ENCODE measurements around the gene ZBED5.

Gene ZBED5

GRCh38 chr11:10878408-10879214 is 20.8 kb upstream of the ZBED5 start:
- peak; percentile 35 for DNase-seq (ENCODE audit: low spot score)

DNA sequence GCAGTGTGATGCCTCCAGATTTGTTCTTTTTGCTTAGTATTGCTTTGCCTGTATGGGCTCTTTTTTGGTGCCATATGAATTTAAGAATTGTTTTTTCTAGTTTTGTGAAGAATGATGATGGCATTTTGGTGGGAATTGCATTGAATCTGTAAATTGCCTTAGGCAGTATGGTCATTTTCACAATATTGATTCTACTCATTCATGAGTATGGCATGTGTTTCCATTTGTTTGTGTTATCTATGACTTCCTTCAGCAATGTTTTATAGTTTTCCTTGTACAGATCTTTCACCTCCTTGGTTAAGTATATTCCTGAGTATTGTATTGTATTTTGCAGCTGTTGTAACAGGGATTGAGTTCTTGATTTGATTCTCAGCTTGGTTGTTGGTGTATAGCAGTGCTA is 18.3 kb upstream of the ZBED5 start:
- DNase-seq (ENCODE audit: low spot score), result no peak

GRCh38 chr11:10875430-10876021 is 17.7 kb upstream of the ZBED5 start:
- DNase-seq (ENCODE audit: low spot score), result no peak

- DNase-seq (ENCODE audit: low spot score), result no peak
These were observed 14.2 kb upstream of the ZBED5 start for GRCh38 chr11:10872097-10872496.

- DNase-seq (ENCODE audit: low spot score), result no peak
These were observed 10.5 kb upstream of the ZBED5 start for GRCh38 chr11:10868352-10868751.

DNA sequence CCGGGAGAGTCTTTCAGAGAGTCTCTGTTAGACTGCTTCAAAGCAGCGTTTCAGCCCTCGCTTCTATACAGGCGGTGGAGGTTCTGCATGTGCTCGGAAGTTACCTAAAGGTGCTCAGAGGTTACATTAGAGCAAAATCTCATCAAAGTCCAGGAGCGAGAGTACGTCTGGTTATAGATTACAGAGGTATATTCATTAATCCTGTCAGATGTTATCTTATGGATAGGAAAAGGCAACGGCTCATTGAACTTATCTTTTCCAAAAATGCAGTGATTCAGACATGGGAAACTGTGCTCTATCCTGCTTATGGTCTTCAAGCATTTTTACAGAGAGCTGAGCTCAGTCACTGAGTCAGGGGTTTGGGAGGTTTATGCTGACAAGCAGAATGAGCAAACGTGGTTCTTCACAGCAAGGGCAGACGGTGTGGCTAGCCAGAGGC is 9.1 kb upstream of the ZBED5 start:
- DNase-seq (ENCODE audit: low spot score), result no peak

DNA sequence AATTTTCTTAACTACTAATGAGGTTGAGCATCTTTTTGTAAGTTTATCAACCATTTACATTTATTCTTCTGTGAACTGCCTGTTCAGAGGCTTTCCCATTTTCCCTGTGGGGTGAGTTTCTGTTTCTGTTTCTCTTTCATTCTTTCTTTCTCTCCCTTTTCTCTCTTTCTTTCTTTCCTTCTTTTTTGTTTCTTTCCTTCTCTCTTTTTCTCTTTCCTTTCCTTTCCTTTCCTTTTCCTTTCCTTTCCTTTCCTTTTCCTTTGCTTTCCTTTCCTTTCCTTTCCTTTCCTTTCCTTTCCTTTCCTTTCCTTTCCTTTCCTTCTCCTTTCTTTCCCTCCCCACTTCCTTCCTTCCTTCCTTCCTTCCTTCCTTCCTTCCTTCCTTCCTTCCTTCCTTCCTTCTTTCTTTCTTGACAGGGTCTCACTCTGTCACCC is 8.0 kb upstream of the ZBED5 start:
- DNase-seq (ENCODE audit: low spot score), result no peak

DNA sequence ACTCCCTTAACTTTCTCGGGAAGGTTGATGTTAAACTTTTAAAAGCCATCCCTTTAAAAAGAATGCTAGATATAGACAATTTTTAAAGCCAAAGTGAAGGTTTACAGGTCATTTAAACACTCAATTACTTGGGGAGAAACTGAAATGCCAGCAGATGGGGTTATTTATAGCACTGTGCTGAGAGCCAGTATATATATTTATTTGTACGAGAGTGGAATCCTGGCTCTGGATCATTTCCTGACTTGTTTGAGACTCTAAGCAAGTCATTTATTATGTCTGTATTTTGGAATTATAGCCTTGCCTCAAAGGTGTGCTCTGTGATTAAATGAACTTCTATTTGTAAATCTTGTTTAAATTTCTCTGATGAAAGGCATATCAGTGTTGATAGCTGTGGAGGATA is 6.8 kb upstream of the ZBED5 start:
- DNase-seq (ENCODE audit: low spot score), result no peak

DNA sequence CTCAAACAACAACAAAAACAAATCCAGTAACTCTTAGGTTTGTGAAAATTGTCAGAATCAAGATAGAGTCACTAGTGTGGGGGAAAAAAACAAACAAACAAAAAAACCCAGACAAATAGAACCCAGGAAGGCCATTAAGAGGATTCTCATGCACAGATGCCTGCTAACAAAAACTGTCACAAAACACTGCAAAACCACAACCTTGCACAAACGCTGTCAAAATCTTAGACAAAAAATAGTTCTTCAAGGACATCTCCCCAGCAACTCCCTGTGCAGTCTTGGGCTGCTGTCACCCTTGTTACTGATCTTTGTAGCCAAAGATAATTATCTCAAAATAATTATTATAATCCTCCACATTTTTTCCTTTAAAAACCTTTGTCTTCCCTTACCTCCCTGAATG is 4.6 kb upstream of the ZBED5 start:
- no peak for DNase-seq (ENCODE audit: low spot score)

DNA sequence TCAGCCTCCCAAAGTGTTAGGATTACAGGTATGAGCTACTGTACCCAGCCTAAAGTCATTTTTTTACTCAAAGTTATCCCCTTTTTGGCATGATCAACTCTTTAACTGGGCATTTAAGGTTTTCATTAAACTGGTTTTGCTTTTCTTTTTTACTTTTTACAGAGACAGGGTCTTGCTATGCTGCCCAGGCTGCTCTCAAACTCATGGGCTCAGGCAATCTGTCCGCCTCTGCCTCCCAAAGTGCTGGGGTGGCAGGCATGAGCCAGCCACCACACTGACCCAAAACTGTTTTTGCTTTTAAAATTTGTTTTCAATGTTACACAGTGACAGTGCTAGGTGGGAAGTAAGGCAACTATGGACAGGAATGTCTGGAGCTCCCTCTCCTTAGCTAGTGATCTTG is 3.9 kb upstream of the ZBED5 start:
- DNase-seq (ENCODE audit: low spot score), result no peak

GRCh38 chr11:10861047-10861446 is 3.2 kb upstream of the ZBED5 start:
- DNase-seq (ENCODE audit: low spot score), result no peak

- DNase-seq (ENCODE audit: low spot score), result peak; percentile 13
These were observed 829 bp upstream of the ZBED5 start for GRCh38 chr11:10858439-10859325.

GRCh38 chr11:10857459-10857708 is 469 bp downstream of the ZBED5 start:
- DNase-seq (ENCODE audit: low spot score), result no peak

GRCh38 chr11:10856689-10857458 is 979 bp downstream of the ZBED5 start:
- peak; percentile 8 for DNase-seq (ENCODE audit: low spot score)

DNA sequence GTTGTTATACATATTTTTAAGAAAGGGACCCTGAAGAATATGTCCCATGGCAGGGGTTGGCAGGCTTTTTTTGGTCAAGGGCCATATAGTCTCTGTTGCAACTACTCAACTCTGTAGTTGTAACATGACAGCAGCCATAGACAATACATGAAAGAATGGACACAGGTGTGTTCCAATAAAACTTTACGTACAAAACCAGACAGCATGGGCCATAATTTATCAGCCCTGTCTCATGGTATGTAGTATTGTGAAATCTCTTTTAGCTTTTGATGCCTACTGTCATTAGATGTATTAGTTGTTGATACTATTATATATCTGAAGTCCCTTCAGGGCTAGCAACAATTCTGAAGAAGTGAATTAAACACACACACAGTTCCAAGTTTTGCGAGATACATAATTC is 2.6 kb downstream of the ZBED5 start:
- no peak for DNase-seq (ENCODE audit: low spot score)

- DNase-seq (ENCODE audit: low spot score), result no peak
These were observed 9.6 kb downstream of the ZBED5 start for GRCh38 chr11:10847960-10848860.

DNA sequence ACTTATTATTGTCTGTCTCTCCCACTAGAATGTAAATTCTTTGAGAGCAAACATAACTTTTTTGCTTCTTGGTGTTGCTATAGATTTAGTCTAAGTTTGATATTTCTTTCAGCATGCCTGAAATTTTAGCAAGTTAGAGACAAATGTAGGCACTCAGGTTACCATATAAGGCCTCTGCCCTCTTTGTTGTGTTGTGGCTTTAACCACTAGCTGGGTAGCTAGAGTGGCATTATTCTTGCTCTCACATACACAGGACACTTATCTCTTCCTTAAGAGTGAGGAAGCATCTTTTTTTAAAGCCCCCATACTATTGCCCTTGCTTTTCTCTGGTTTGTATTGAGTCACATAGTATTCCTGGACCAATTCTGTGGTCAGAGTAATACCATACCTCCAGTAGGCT is 11.2 kb downstream of the ZBED5 start:
- DNase-seq (ENCODE audit: low spot score), result no peak

DNA sequence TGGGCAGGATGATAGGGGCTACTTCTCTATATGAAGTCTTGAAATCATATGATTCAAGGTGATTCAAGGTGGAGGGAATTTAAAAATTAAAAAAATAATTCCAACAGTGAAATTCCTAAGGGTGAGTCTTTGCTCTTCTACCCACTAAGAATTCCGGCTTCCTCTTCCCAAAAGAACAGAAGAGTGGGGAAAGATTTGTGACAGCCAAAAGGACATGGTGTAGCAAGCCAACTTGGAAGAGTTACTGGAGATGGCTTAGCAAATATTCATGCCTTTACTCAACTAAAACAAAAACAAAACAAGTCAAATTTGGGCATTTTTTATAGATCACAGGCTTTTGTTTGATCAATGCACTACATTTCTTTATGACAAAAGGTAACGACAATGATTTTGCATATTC is 12.3 kb downstream of the ZBED5 start:
- DNase-seq (ENCODE audit: low spot score), result no peak

- DNase-seq (ENCODE audit: low spot score), result no peak
These were observed 13.1 kb downstream of the ZBED5 start for GRCh38 chr11:10844796-10845195.

GRCh38 chr11:10844356-10844755 is 13.5 kb downstream of the ZBED5 start:
- DNase-seq (ENCODE audit: low spot score), result peak; percentile 16

DNA sequence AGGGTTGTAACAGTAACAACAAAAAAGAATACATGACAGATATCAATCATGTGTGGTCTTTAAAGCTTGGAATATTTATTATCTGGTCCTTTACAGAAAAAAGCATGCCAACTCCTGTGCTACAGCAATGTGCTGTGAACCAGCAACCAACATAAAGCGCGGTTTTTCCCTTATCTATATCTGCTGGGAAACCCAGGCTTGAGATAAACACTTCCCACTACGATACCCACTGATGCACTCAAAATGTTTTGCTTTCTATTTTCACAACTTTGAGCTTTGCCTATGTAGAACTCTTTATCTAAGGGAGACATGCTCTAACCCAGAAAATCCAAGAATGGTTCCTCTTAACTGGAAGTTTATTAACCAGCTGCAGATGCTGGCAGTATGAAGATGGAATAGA is 19.0 kb downstream of the ZBED5 start:
- no peak for DNase-seq (ENCODE audit: low spot score)
